Esophagus muscularis mucosa (tissue), 4 donors: ENCODE data around the gene HIBCH. TPM values are rescaled to one million over a fixed set of nuclear protein-coding genes. Genes with fewer than 3 reads are reported as not detected.
"Not testable (repeated sequence)": the region's sequence is repeated elsewhere in the genome, so short reads cannot be mapped to it uniquely, and the experiment has no call there.

Experiments
- DNase-seq: peaks from one replicate; pipeline ENCODE4 v3.0.0-alpha.2; 2017; ENCODE audit errors: extremely low spot score
- H3K27ac ChIP-seq, 4 donors: fragments of 200-600 bp; sonication (generic); replicated peaks in 1 of 4; 1 replicate in 3 of 4; 2 replicates in 1 of 4; pipeline ENCODE4 v1.5.1; 2016 to 2019; ENCODE audit warnings: mild to moderate bottlenecking in 1 of 4
- H3K27me3 ChIP-seq, 4 donors: fragments of 200-600 bp; sonication (generic); one replicate each; pipeline versions ENCODE4 v1.5.1 to v1.6.0; 2016 to 2019
- H3K36me3 ChIP-seq, 4 donors: fragments of 200-600 bp; sonication (generic); one replicate each; pipeline ENCODE4 v1.5.1; 2016 to 2019
- H3K4me1 ChIP-seq, 4 donors: fragments of 200-600 bp; sonication (generic); one replicate each; pipeline ENCODE4 v1.5.1; 2016 to 2019
- H3K4me3 ChIP-seq, 4 donors: fragments of 200-600 bp; sonication (generic); 1 replicate in 2 of 4; 2 replicates in 2 of 4; pipeline ENCODE4 v1.5.1; 2016 to 2019; ENCODE audit warnings: mild to moderate bottlenecking in 4 of 4, moderate library complexity in 1 of 4
- H3K9me3 ChIP-seq, 4 donors: fragments of 200-600 bp; sonication (generic); 1 replicate in 3 of 4; 2 replicates in 1 of 4; pipeline ENCODE4 v1.5.1; 2016 to 2019
- CTCF ChIP-seq, 3 experiments: fragments of 200-600 bp in 2 of 3; fragments of 450-650 bp in 1 of 3; sonication (generic) in 2 of 3; IDR thresholded peaks; one replicate each; pipeline ENCODE4 v1.5.1; 2017 to 2019; ENCODE audit warnings: antibody characterized with exemption in 3 of 3, mild to moderate bottlenecking in 2 of 3, moderate library complexity in 1 of 3
- EP300 ChIP-seq: sonication (generic); formaldehyde crosslinking; IDR thresholded peaks from one replicate; pipeline ENCODE4 v1.6.1; 2017; ENCODE audit warnings: antibody characterized with exemption
- POLR2A ChIP-seq: fragments of 450-650 bp; IDR thresholded peaks from one replicate; pipeline ENCODE4 v1.6.1; 2017; ENCODE audit warnings: antibody characterized with exemption, moderate library complexity, mild to moderate bottlenecking, low read depth
- POLR2AphosphoS5 ChIP-seq, 2 donors: sonication (generic); formaldehyde crosslinking; IDR thresholded peaks; one replicate each; pipeline ENCODE4 v1.6.1; 2017; ENCODE audit warnings: antibody characterized with exemption in 2 of 2
- WGBS: methylation state at CpG from one replicate; pipeline ENCODE4 v1.1.5; 2018; 5-methylcytosine and 5-hydroxymethylcytosine counted together
- intact Hi-C: fragments of 100-400 bp; cut with DNase I; formaldehyde crosslinking; loops from one replicate; pipeline ENCODE4 v1.15.1; 2023
- total RNA-seq, 4 donors: library from RNA; depleted of rRNA; stranded (reverse); fragments of >200 nt; gene quantifications; one replicate each; pipeline versions ENCODE4 v1.1.0 to v1.2.1, GENCODE V29; 2016

HIBCH gene
- total RNA-seq, 4 donors from 2014 or later = 12.3 to 20.2 (median 15.5) TPM

GRCh38 chr2:190272457-190272842, 47.2 kb downstream of the HIBCH start:
- H3K4me1 ChIP-seq = no peaks in the 10 kb centered on the region
- intact Hi-C loops = no loop called here
- H3K36me3 ChIP-seq = peaks cover 0 to 5% (median 1%) of the 10 kb centered on the region in 4 donors
- H3K27ac ChIP-seq = no peak overlapping the region
- no peak overlapping the region for H3K4me3 ChIP-seq
- no peak for TF ChIP-seq POLR2AphosphoS5 (IDR thresholded peaks at IDR 0.05)
- no peak for TF ChIP-seq EP300
- no peak for TF ChIP-seq CTCF (IDR thresholded peaks at IDR 0.05)
- no peak for TF ChIP-seq POLR2A
- H3K9me3 ChIP-seq = no peaks in the 10 kb centered on the region
- H3K27me3 ChIP-seq = no peaks in the 10 kb centered on the region
- 48% methylated on average over 2 of the region's 2 CpGs for WGBS
- no peak for DNase-seq

GRCh38 chr2:190271783-190272456, 47.7 kb downstream of the HIBCH start:
- H3K4me1 ChIP-seq = no peaks in the 10 kb centered on the region

GRCh38 chr2:190270298-190270697, 49.3 kb downstream of the HIBCH start:
- Histone ChIP-seq H3K4me3 (no peak overlapping the region), H3K27me3 (no peaks in the 10 kb centered on the region), H3K4me1 (no peaks in the 10 kb centered on the region), H3K9me3 (no peaks in the 10 kb centered on the region), H3K27ac (no peak overlapping the region), H3K36me3 (peaks cover 0 to 5% (median 1%) of the 10 kb centered on the region in 4 donors)
- WGBS = 74% methylated on average over 3 of the region's 3 CpGs
- TF ChIP-seq CTCF (IDR thresholded peaks at IDR 0.05) = no peak
- TF ChIP-seq EP300 = no peak
- TF ChIP-seq POLR2A = no peak
- no peak for TF ChIP-seq POLR2AphosphoS5 (IDR thresholded peaks at IDR 0.05)
- DNase-seq = no peak
- intact Hi-C loops = no loop called here

More at GRCh38 chr2:190271783-190272456, 47.7 kb downstream of the HIBCH start:
- Histone ChIP-seq H3K4me3 (no peak overlapping the region), H3K36me3 (peaks cover 0 to 5% (median 1%) of the 10 kb centered on the region in 4 donors), H3K9me3 (no peaks in the 10 kb centered on the region), H3K27ac (no peak overlapping the region), H3K27me3 (no peaks in the 10 kb centered on the region)
- no peak for DNase-seq
- intact Hi-C loops = no loop called here
- 83% methylated on average over 7 of the region's 7 CpGs for WGBS
- no peak for TF ChIP-seq EP300
- TF ChIP-seq CTCF (IDR thresholded peaks at IDR 0.05) = no peak
- TF ChIP-seq POLR2AphosphoS5 (IDR thresholded peaks at IDR 0.05) = no peak
- no peak for TF ChIP-seq POLR2A

DNA sequence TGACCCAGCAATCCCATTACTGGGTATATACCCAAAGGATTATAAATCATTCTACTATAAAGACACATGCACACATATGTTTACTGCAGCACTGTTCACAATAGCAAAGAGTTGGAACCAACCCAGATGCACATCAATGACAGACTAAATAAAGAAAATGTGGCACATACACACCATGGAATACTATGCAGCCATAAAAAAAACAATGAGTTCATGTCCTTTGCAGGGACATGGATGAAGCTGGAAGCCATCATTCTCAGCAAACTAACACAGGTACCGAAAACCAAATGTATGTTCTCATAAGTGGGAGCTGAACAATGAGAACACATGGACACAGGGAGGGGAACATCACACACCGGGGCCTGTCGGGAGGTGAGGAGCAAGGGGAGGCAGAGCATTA, 49.9 kb downstream of the HIBCH start:
- H3K27ac ChIP-seq, intact Hi-C loops, H3K36me3 ChIP-seq, H3K4me3 ChIP-seq, H3K4me1 ChIP-seq, H3K9me3 ChIP-seq, H3K27me3 ChIP-seq, DNase-seq: not testable (repeated sequence)
- 76% methylated on average over 3 of the region's 3 CpGs for WGBS

GRCh38 chr2:190267302-190267701, 52.3 kb downstream of the HIBCH start:
- Histone ChIP-seq H3K9me3 (no peaks in the 10 kb centered on the region), H3K4me3 (no peak overlapping the region), H3K27me3 (no peaks in the 10 kb centered on the region), H3K27ac (no peak overlapping the region), H3K4me1 (no peaks in the 10 kb centered on the region), H3K36me3 (peaks cover 0 to 2% (median 0%) of the 10 kb centered on the region in 4 donors)
- WGBS = 91% methylated on average over 4 of the region's 4 CpGs
- no peak for DNase-seq
- TF ChIP-seq POLR2AphosphoS5 (IDR thresholded peaks at IDR 0.05) (no peak), CTCF (IDR thresholded peaks at IDR 0.05) (no peak), EP300 (no peak), POLR2A (no peak)
- intact Hi-C loops = no loop called here
